Measurements from ENCODE around the gene SH3BP2. TPM values are rescaled to one million over a fixed set of nuclear protein-coding genes. Genes with fewer than 3 reads are reported as not detected.

Gene SH3BP2
- total RNA-seq: 100 to 1,000 TPM in 3 of 6 donors, 10 to 100 TPM in 3; 59.1 to 358 (median 103) TPM

- peak within 1 kb of the TSS; percentile 68 to 80 (median 68) for H3K4me3 ChIP-seq
- H3K27me3 ChIP-seq: no peaks in the 10 kb centered on the region
- WGBS, 2 donors: 33 to 81% methylated on average over 4 to 8 of the region's 104 CpGs
- ATAC-seq (ENCODE audit: low FRiP score in 2 of 2) (peak; percentile 32 to 87), DNase-seq (peak; percentile 88 to 97)
- peak within 1 kb of the TSS; percentile 86 to 94 (median 92) for H3K27ac ChIP-seq
- TF ChIP-seq POLR2A (IDR thresholded peaks at IDR 0.05) (peak in 1 of 4 donors; percentile 64), CTCF (IDR thresholded peaks at IDR 0.05) (peak in 3 of 6 experiments; percentile 17 to 33 (median 26)), POLR2AphosphoS5 (IDR thresholded peaks at IDR 0.05) (no peak), EP300 (IDR thresholded peaks at IDR 0.05) (no peak)
- no peaks in the 10 kb centered on the region for H3K36me3 ChIP-seq
- H3K9me3 ChIP-seq: no peaks in the 10 kb centered on the region
- peaks cover 64 to 82% (median 68%) of the 10 kb centered on the region in 4 donors for H3K4me1 ChIP-seq
Measured at GRCh38 chr4:2792711-2793585, at the start of gene SH3BP2. Gene SH3BP2 (plus strand): TSS chr4:2793085. CDS start chr4:2820618, 27,533 bp downstream.

DNA sequence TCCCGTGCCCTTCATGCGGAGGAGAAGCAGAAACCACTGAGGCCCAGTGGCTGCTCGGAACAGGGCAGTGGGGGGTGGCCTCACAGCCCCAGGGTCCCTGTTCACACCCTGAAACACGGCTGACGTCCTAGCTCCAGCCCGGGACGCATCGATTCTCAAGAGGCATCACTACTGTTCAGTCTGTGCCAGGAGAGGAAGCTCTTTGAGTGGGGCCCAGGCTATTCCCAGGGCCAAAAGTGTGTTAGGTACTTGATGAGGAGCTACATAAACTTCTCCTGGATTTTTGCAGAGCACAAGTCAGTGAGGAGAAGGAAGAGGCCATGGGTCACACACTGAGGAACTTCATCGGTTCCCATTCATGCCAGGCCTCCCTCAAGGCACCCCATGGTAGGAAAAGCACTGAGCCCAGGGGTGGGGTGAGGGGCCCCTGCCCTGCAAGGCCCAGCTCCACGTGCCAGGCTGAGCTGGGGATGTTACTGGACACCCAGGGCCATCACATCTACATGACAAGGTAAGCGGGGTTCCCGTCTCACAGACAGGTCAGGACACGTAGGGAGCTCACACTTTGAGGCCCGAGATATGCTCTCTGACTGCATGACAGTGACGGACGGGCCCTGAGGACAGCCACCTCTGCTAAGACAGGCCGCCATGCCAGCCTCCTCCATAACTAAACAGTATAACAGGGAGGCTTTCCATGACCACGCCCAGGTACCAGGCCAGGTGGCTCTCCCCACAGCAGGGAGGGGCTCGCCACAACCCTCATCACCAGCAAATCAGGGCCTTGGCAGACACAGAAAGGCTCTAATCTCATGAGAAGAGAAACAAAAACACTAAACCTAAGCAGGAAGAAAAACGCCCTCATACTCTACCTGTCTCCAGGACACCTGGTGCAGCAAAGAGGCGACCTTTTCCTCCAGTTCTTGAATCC, 49.1 kb upstream of the SH3BP2 start:
- Histone ChIP-seq H3K4me1 (peaks cover 13 to 20% (median 18%) of the 10 kb centered on the region in 4 donors), H3K27me3 (no peaks in the 10 kb centered on the region), H3K9me3 (no peaks in the 10 kb centered on the region), H3K36me3 (peaks cover 10 to 67% (median 57%) of the 10 kb centered on the region in 4 donors), H3K4me3 (no peak overlapping the region), H3K27ac (peak overlapping the region in 1 of 4 donors; percentile 17)
- no peak for ATAC-seq (ENCODE audit: low FRiP score in 2 of 2)
- DNase-seq: no peak
- 87 to 90% methylated on average over 13 to 21 of the region's 21 CpGs for WGBS, 2 donors
- TF ChIP-seq EP300 (IDR thresholded peaks at IDR 0.05): no peak
- TF ChIP-seq CTCF (IDR thresholded peaks at IDR 0.05): no peak
- no peak for TF ChIP-seq POLR2AphosphoS5 (IDR thresholded peaks at IDR 0.05)
- TF ChIP-seq POLR2A (IDR thresholded peaks at IDR 0.05): no peak

DNA sequence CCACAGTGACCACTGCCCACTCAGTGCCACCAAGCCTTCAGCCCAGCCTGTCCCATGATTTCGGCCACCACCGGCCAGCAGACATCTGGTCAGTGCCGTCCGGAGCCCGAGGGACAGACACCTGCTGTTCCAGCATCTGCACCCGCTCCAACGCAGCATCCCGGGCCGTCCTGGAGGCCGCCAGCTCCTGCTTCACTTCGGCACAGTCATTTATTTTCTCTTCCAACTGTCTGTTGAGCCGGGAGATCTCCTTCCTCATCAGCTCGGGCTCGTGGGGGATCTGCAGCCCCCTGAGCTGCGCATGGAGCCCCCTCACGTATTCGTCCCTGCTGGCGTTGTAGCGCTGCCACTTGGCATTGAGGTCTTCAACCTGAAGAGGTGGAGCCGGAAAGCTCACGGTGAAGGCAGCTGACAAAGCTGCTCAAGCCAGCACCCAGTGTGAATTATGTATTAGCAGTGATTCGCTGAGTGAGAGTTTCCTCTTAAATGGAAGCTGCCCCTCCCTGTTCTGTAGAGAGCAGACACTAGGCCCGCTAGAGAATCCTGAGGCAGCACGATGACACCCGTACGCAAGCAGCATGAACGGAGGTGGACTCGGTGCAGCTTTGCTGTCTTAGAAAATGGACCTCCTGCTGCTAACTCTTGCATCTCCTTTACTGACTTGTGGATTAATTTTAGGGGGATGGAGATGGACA, 48.2 kb upstream of the SH3BP2 start:
- TF ChIP-seq POLR2AphosphoS5 (IDR thresholded peaks at IDR 0.05) (no peak), EP300 (IDR thresholded peaks at IDR 0.05) (no peak), POLR2A (IDR thresholded peaks at IDR 0.05) (no peak), CTCF (IDR thresholded peaks at IDR 0.05) (no peak)
- Histone ChIP-seq H3K27ac (no peak overlapping the region), H3K4me3 (no peak overlapping the region), H3K9me3 (no peaks in the 10 kb centered on the region), H3K4me1 (peaks cover 13 to 20% (median 18%) of the 10 kb centered on the region in 4 donors), H3K27me3 (no peaks in the 10 kb centered on the region), H3K36me3 (peaks cover 10 to 71% (median 57%) of the 10 kb centered on the region in 4 donors)
- ATAC-seq (ENCODE audit: low FRiP score in 2 of 2) (no peak), DNase-seq (peak in 1 of 2 donors; percentile 73)
- WGBS, 2 donors: 95 to 96% methylated on average over 23 to 28 of the region's 28 CpGs

- ATAC-seq (ENCODE audit: low FRiP score in 2 of 2): no peak
- TF ChIP-seq CTCF (IDR thresholded peaks at IDR 0.05) (no peak), EP300 (IDR thresholded peaks at IDR 0.05) (no peak), POLR2A (IDR thresholded peaks at IDR 0.05) (no peak), POLR2AphosphoS5 (IDR thresholded peaks at IDR 0.05) (no peak)
- H3K4me3 ChIP-seq: no peak overlapping the region
- H3K27ac ChIP-seq: peak overlapping the region; percentile 36 to 65 (median 46)
- no peak for DNase-seq
- peaks cover 10 to 71% (median 57%) of the 10 kb centered on the region in 4 donors for H3K36me3 ChIP-seq
- 95 to 98% methylated on average over 5 of the region's 5 CpGs for WGBS, 2 donors
- H3K4me1 ChIP-seq: peaks cover 13 to 20% (median 18%) of the 10 kb centered on the region in 4 donors
- no peaks in the 10 kb centered on the region for H3K27me3 ChIP-seq
- H3K9me3 ChIP-seq: no peaks in the 10 kb centered on the region
Measured at GRCh38 chr4:2745516-2745915, 47.4 kb upstream of the SH3BP2 start.
